CD4-positive, alpha-beta T cell (primary cell): ENCODE measurements around the gene GPAM. TPM values are rescaled to one million over a fixed set of nuclear protein-coding genes. Genes with fewer than 3 reads are reported as not detected.

Experiments
- ATAC-seq: fragments of 200-7000 bp; cut with Tn5 transposase; one replicate; pipeline ENCODE4 v1.10.0; 2022; ENCODE audit warnings: mild to moderate bottlenecking; ENCODE audit not compliant: poor library complexity
- CTCF ChIA-PET: fragments of 350-600 bp; sonication (Branson Sonifier 250); formaldehyde crosslinking; loops from one replicate; lab custom pipeline; 2021; ENCODE audit warnings: antibody characterized with exemption, inconsistent platforms; lab: Charles Lee
- POLR2A ChIA-PET: fragments of 350-600 bp; sonication (Branson Sonifier 250); formaldehyde crosslinking; loops from one replicate; lab custom pipeline; 2021; ENCODE audit warnings: antibody characterized with exemption, inconsistent platforms; lab: Charles Lee
- DNase-seq, 14 experiments: peaks; one replicate each; pipeline ENCODE4 v3.0.0-alpha.2; 2013 to 2020; ENCODE audit warnings: mixed read lengths in 2 of 14
- H3K27ac ChIP-seq, 2 donors: one replicate each; pipeline versions ENCODE4 v1.5.1 to v1.7.0; 2013; ENCODE audit warnings: low read length in 2 of 2, low read depth in 1 of 2, mild to moderate bottlenecking in 1 of 2
- H3K27me3 ChIP-seq, 2 experiments: 1 replicate in 1 of 2; 2 replicates in 1 of 2; pipeline versions ENCODE4 v1.6.1 to v1.7.0; 2013; ENCODE audit warnings: low read length in 2 of 2, control low read depth in 1 of 2, mild to moderate bottlenecking in 1 of 2, moderate library complexity in 1 of 2; ENCODE audit not compliant: insufficient read depth in 2 of 2, control insufficient read depth in 1 of 2
- H3K36me3 ChIP-seq: one replicate; pipeline ENCODE4 v1.6.1; 2013; ENCODE audit warnings: low read length, control low read depth; ENCODE audit not compliant: insufficient read depth
- H3K4me1 ChIP-seq: one replicate; pipeline ENCODE4 v1.6.1; 2013; ENCODE audit warnings: low read length, control low read depth; ENCODE audit not compliant: insufficient read depth
- H3K4me3 ChIP-seq: one replicate; pipeline ENCODE4 v1.5.1; 2013; ENCODE audit warnings: mild to moderate bottlenecking, low read length, moderate library complexity
- H3K9me3 ChIP-seq, 2 experiments: 1 replicate in 1 of 2; 2 replicates in 1 of 2; pipeline versions ENCODE4 v1.6.1 to v1.7.0; 2013; ENCODE audit warnings: low read length in 2 of 2, mild to moderate bottlenecking in 2 of 2, control low read depth in 1 of 2, moderate library complexity in 1 of 2; ENCODE audit not compliant: control insufficient read depth in 1 of 2, insufficient read depth in 1 of 2
- H3K27ac Mint-ChIP-seq: one replicate; pipeline ENCODE4 v1.8.0; 2020; ENCODE audit warnings: mixed read lengths
- H3K27me3 Mint-ChIP-seq: one replicate; pipeline ENCODE4 v1.8.0; 2021; ENCODE audit warnings: mixed read lengths
- H3K36me3 Mint-ChIP-seq: one replicate; pipeline ENCODE4 v1.8.0; 2021; ENCODE audit warnings: low read depth, mixed read lengths
- H3K4me1 Mint-ChIP-seq: one replicate; pipeline ENCODE4 v1.8.0; 2021; ENCODE audit warnings: low read depth, mixed read lengths
- H3K4me3 Mint-ChIP-seq: one replicate; pipeline ENCODE4 v1.8.0; 2020; ENCODE audit warnings: mild to moderate bottlenecking, mixed read lengths
- H3K9me3 Mint-ChIP-seq: one replicate; pipeline ENCODE4 v1.8.0; 2020; ENCODE audit warnings: mixed read lengths
- CTCF ChIP-seq: fragments of 200-600 bp; IDR thresholded peaks from one replicate; pipeline ENCODE4 v1.8.0; 2022; ENCODE audit warnings: antibody characterized with exemption, mild to moderate bottlenecking
- intact Hi-C, 2 experiments: fragments of 100-400 bp; cut with DNase I in 1 of 2; cut with micrococcal nuclease in 1 of 2; formaldehyde crosslinking; loops; one replicate each; pipeline versions ENCODE4 v1.15.1 to v1.9.0; 2023 to 2025; cut with DNase I, micrococcal nuclease
- total RNA-seq, 174 experiments: library from RNA in 2 of 174; stranded (reverse) in 2 of 174; gene quantifications; one replicate each; pipeline ENCODE4 v1.2.3 and lab custom pipeline; 2021 to 2026

GPAM gene
- total RNA-seq, 2 experiments from 2014 or later = 4.8 to 6.7 TPM

- no peak for ATAC-seq
- H3K4me3 Mint-ChIP-seq = no peak overlapping the region
- peaks cover 62% of the 10 kb centered on the region for H3K36me3 ChIP-seq
- H3K4me1 ChIP-seq = no peaks in the 10 kb centered on the region
- CTCF ChIA-PET = no interaction called here
- intact Hi-C loops = no loop called here
- POLR2A ChIA-PET = no interaction called here
- H3K27me3 Mint-ChIP-seq = no peaks in the 10 kb centered on the region
- H3K4me1 Mint-ChIP-seq = peaks cover 5% of the 10 kb centered on the region
- TF ChIP-seq CTCF = no peak
- no peak overlapping the region for H3K4me3 ChIP-seq
- no peak overlapping the region for H3K27ac Mint-ChIP-seq
- H3K9me3 ChIP-seq = no peaks in the 10 kb centered on the region
- no peak for DNase-seq
- no peaks in the 10 kb centered on the region for H3K9me3 Mint-ChIP-seq
- H3K27ac ChIP-seq = no peak overlapping the region
- peaks cover 88% of the 10 kb centered on the region for H3K36me3 Mint-ChIP-seq
- H3K27me3 ChIP-seq = no peaks in the 10 kb centered on the region
These were observed 7.0 kb downstream of the GPAM start for GRCh38 chr10:112176543-112176942.

- Mint-ChIP-seq H3K27me3 (no peaks in the 10 kb centered on the region), H3K36me3 (peaks cover 94% of the 10 kb centered on the region), H3K27ac (no peak overlapping the region), H3K4me3 (no peak overlapping the region), H3K9me3 (no peaks in the 10 kb centered on the region), H3K4me1 (peaks cover 5% of the 10 kb centered on the region)
- Histone ChIP-seq H3K4me3 (no peak overlapping the region), H3K36me3 (peaks cover 71% of the 10 kb centered on the region), H3K4me1 (no peaks in the 10 kb centered on the region), H3K27me3 (no peaks in the 10 kb centered on the region), H3K9me3 (no peaks in the 10 kb centered on the region), H3K27ac (no peak overlapping the region)
- DNase-seq (no peak), ATAC-seq (no peak)
- ChIA-PET POLR2A (no interaction called here), CTCF (no interaction called here)
- TF ChIP-seq CTCF = no peak
- intact Hi-C loops = no loop called here
These were observed 8.2 kb downstream of the GPAM start for GRCh38 chr10:112175409-112175808.

- DNase-seq (no peak), ATAC-seq (no peak)
- intact Hi-C loops = no loop called here
- CTCF ChIA-PET = no interaction called here
- TF ChIP-seq CTCF = no peak
- Histone ChIP-seq H3K27ac (no peak overlapping the region), H3K27me3 (no peaks in the 10 kb centered on the region), H3K9me3 (no peaks in the 10 kb centered on the region), H3K4me1 (no peaks in the 10 kb centered on the region), H3K4me3 (no peak overlapping the region), H3K36me3 (peaks cover 67% of the 10 kb centered on the region)
- no peak overlapping the region for H3K27ac Mint-ChIP-seq
- no peaks in the 10 kb centered on the region for H3K4me1 Mint-ChIP-seq
- no peaks in the 10 kb centered on the region for H3K27me3 Mint-ChIP-seq
- no peaks in the 10 kb centered on the region for H3K9me3 Mint-ChIP-seq
- H3K36me3 Mint-ChIP-seq = peaks cover 93% of the 10 kb centered on the region
- H3K4me3 Mint-ChIP-seq = no peak overlapping the region
- POLR2A ChIA-PET = interaction anchor here (0.6 kb wide), 1 partner anchor 265 kb away, joined by 3 read pairs; no protein-coding TSS in a partner anchor
These were observed 10.4 kb downstream of the GPAM start for GRCh38 chr10:112173206-112173605.
